IPS-15b (cell line): ENCODE results near the gene GTF2A1L.

Experiments
- H3K27me3 ChIP-seq: one replicate; pipeline ENCODE4 v1.6.1; 2013; ENCODE audit warnings: low read length; ENCODE audit not compliant: control insufficient read depth, insufficient read depth
- H3K36me3 ChIP-seq: one replicate; pipeline ENCODE4 v1.6.1; 2013; ENCODE audit warnings: low read length; ENCODE audit not compliant: control insufficient read depth, insufficient read depth
- H3K4me1 ChIP-seq: one replicate; pipeline ENCODE4 v1.6.1; 2013; ENCODE audit warnings: mild to moderate bottlenecking, low read length; ENCODE audit not compliant: control insufficient read depth, insufficient read depth
- H3K4me3 ChIP-seq: one replicate; pipeline ENCODE4 v1.5.1; 2013; ENCODE audit warnings: low read depth, low read length
- H3K9ac ChIP-seq: one replicate; pipeline ENCODE4 v1.6.1; 2013; ENCODE audit warnings: low read depth, mild to moderate bottlenecking, low read length
- H3K9me3 ChIP-seq: one replicate; pipeline ENCODE4 v1.6.1; 2013; ENCODE audit warnings: mild to moderate bottlenecking, low read length; ENCODE audit not compliant: control insufficient read depth, insufficient read depth

The GTF2A1L gene

DNA sequence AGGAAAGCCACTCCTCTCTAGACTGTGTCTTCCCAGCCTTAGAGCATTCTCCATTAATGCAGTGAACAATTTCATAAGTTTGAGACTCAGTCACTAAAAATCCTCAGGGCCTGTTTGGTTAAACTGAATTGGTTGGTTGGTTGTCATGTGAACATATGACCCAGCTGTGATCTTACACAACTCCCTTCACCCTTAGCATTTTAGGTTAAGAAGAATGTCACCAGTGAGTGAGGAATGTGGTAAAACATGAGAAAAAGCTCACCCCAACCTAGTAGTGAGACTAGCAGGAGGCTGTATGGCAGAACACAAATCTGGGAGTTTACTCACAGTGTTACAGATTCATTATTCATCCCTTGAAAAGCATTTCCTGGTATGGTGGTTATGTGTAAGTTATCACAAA, 105.5 kb downstream of the GTF2A1L start:
- H3K9me3 ChIP-seq: no peaks in the 10 kb centered on the region
- H3K4me1 ChIP-seq: peaks cover 1% of the 10 kb centered on the region
- H3K36me3 ChIP-seq: no peaks in the 10 kb centered on the region
- no peak overlapping the region for H3K9ac ChIP-seq
- no peaks in the 10 kb centered on the region for H3K27me3 ChIP-seq
- no peak overlapping the region for H3K4me3 ChIP-seq

DNA sequence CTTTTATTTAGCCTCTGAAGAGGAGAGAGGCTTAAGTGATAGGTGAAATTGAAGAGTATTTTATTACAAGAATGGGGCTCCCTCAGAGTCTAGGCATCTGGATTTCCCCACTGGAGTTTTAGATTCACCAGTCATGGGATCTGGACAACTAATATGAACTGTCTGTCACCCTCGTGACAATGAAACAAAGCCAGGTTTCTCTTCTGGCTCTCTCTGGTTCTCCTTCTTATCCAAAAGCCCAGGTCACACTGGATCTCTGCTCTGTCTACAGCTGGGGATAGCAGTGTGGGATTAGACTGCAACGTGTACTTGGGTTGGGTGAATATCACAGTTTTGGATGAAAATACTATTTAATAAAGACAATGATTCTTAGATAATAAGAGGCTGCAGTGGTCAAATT, 106.6 kb downstream of the GTF2A1L start:
- H3K4me3 ChIP-seq: no peak overlapping the region
- H3K4me1 ChIP-seq: peaks cover 10% of the 10 kb centered on the region
- no peaks in the 10 kb centered on the region for H3K27me3 ChIP-seq
- H3K9me3 ChIP-seq: no peaks in the 10 kb centered on the region
- no peaks in the 10 kb centered on the region for H3K36me3 ChIP-seq
- H3K9ac ChIP-seq: no peak overlapping the region

DNA sequence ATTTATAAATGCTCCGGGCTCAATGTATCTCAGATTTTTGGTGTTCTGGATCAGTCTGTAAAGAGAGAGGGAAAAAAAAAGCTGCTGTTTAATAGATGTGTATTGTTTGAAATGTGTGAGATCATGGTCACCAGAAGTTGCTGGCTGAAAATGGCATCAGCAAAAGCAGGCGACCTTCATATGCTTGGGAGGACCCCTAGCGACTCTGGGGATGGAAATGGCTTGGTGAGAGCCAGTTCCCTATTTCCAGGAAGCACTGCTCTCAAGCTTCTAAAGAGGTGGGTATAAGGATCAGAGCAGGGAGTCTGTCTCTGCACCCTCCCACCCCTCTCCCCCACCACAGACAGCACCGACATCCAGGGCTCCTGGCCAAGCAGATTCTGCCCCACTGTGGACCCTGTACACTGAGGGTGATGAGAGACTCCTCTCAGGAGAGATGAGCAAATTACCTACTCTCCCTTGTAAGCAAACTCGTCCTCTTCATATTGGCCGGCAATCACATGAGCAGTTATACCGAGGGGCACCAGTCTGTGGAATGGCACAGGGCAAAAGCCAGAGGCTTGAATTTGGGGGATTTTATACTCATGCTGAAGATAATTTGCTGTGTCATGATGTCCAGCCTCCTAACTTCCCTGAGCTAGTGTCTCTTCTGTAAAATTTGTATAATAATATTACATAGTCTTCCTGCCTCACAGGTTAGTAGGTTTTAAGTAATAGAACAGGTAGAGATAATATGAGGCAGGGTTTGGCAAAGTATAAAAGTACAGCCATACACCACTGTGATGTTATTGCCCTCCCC, 108.2 kb downstream of the GTF2A1L start:
- Histone ChIP-seq H3K9me3 (no peaks in the 10 kb centered on the region), H3K4me1 (peaks cover 19% of the 10 kb centered on the region), H3K36me3 (no peaks in the 10 kb centered on the region), H3K4me3 (no peak overlapping the region), H3K27me3 (no peaks in the 10 kb centered on the region), H3K9ac (no peak overlapping the region)

DNA sequence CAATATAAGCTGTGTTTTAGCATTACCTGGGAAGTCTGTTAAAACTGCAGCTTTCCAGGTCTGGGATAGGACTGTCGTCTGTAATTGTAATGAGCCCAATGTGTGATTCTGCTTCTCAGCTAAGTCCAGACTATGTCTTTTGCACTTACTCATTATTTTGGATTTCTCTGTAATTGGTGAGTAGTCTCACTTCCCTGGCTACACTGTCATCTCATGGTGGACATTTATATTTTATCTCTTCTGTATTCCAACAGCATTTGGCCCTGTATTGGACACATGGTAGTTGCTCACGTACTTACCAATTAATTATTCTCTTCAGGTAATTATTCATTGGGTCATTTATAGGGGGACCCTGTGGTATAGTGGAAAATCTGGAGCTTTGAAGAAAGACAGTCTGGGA, 109.9 kb downstream of the GTF2A1L start:
- Histone ChIP-seq H3K36me3 (no peaks in the 10 kb centered on the region), H3K9me3 (no peaks in the 10 kb centered on the region), H3K4me3 (no peak overlapping the region), H3K9ac (no peak overlapping the region), H3K27me3 (no peaks in the 10 kb centered on the region), H3K4me1 (peaks cover 19% of the 10 kb centered on the region)

DNA sequence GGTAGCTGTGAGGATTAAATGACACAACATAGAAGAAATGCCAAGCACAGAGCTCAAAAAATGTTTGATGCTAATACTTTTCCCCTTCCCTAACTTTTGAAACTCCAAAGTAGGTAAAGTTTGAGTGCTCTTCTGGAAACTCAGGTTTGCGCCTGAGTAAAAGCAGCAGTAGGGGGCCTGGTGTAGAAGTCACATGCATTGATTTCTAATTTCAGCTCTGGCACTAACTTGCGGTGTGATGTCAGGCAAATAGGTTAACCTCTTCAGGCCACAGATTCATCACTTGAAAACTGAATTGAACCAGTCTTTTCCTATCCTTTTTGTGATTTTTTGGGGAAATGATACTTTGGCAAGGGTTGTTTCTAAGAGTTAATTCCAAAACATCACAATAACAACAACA, 110.6 kb downstream of the GTF2A1L start:
- no peak overlapping the region for H3K9ac ChIP-seq
- H3K4me1 ChIP-seq: peaks cover 21% of the 10 kb centered on the region
- no peaks in the 10 kb centered on the region for H3K9me3 ChIP-seq
- H3K27me3 ChIP-seq: no peaks in the 10 kb centered on the region
- no peak overlapping the region for H3K4me3 ChIP-seq
- no peaks in the 10 kb centered on the region for H3K36me3 ChIP-seq

DNA sequence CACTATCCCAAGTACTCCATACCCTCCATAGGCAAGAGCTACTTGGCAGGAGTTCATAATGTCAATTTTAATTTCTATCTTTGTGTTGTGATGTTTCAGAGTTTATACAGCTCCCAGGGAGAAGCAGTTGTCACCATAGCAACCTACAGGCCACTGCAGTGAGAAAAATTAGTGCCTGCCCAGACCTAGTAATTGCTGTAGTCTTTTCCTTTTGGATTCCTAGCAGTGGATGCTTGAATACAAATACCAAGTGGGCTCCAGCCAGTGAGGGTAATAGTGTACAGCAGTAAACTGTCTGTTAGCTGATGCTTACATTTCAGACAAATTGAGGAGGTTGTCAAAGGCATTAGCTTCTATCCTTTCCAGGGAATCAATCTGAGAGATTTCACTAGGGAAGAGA, 111.2 kb downstream of the GTF2A1L start:
- Histone ChIP-seq H3K4me3 (no peak overlapping the region), H3K4me1 (peaks cover 21% of the 10 kb centered on the region), H3K27me3 (no peaks in the 10 kb centered on the region), H3K36me3 (no peaks in the 10 kb centered on the region), H3K9me3 (no peaks in the 10 kb centered on the region), H3K9ac (no peak overlapping the region)
